Bronchial epithelial cell (primary cell): Measurements from ENCODE around the gene PLOD3. TPM values are rescaled to one million over a fixed set of nuclear protein-coding genes. Genes with fewer than 3 reads are reported as not detected.

ENCODE experiments used
- DNase-seq: peaks from one replicate; pipeline ENCODE4 v3.0.0-alpha.2; 2010; ENCODE audit warnings: low read depth
- FAIRE-seq: peaks from 2 replicates; lab custom pipeline; 2011; peaks lifted over from hg19 to GRCh38; lab: Jason Lieb, UNC
- H3K27me3 ChIP-seq: 2 replicates; pipeline ENCODE4 v1.5.1; 2011; ENCODE audit warnings: low read length; ENCODE audit not compliant: control insufficient read depth, insufficient read depth
- H3K36me3 ChIP-seq: 2 replicates; pipeline ENCODE4 v1.5.1; 2011; ENCODE audit warnings: low read length; ENCODE audit not compliant: control insufficient read depth, insufficient read depth
- H3K4me3 ChIP-seq: 2 replicates; pipeline ENCODE4 v1.5.1; 2011; ENCODE audit warnings: mild to moderate bottlenecking, low read depth, low read length, control low read depth
- CTCF ChIP-seq: IDR thresholded peaks from 2 replicates; pipeline ENCODE4 v1.5.1; 2011; ENCODE audit warnings: mild to moderate bottlenecking, moderate library complexity, low read length, control low read depth, inconsistent platforms; ENCODE audit not compliant: insufficient read depth, severe bottlenecking
- total RNA-seq: library from RNA; depleted of rRNA; stranded (reverse); fragments of >200 nt; gene quantifications from 2 replicates; pipeline ENCODE4 v1.2.1, GENCODE V29; 2014

Gene PLOD3
- total RNA-seq, 1 donor from 2014 or later = 27.9 TPM

- Histone ChIP-seq H3K27me3 (peaks cover 11% of the 10 kb centered on the region), H3K4me3 (no peak overlapping the region), H3K36me3 (no peaks in the 10 kb centered on the region)
- no peak for TF ChIP-seq CTCF
- no peak for DNase-seq
- no peak for FAIRE-seq
These were observed 19.4 kb downstream of the PLOD3 start for GRCh38 chr7:101197991-101198390.

DNA sequence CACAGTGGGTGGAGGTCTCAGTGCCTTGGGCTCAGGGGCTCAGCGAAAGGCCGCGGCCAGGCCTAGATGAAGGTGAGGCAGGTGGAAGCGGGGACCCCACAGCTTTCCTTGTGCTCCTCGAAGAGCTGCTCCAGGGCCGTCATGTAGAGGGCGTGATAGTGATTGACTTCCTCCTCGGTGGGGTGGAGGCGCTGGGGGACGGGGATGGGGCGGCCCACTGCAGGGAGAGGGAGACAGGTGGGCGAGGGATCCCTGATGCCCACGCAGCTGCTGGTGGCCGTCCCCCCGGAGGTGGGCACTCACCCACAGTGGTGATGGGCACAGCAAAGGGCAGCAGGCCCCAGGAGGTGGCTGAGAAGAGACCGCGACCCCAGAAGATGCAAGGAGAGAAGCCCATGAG is 21.5 kb downstream of the PLOD3 start:
- FAIRE-seq (no peak), DNase-seq (no peak)
- TF ChIP-seq CTCF = no peak
- no peak overlapping the region for H3K4me3 ChIP-seq
- peaks cover 2% of the 10 kb centered on the region for H3K27me3 ChIP-seq
- H3K36me3 ChIP-seq = no peaks in the 10 kb centered on the region

DNA sequence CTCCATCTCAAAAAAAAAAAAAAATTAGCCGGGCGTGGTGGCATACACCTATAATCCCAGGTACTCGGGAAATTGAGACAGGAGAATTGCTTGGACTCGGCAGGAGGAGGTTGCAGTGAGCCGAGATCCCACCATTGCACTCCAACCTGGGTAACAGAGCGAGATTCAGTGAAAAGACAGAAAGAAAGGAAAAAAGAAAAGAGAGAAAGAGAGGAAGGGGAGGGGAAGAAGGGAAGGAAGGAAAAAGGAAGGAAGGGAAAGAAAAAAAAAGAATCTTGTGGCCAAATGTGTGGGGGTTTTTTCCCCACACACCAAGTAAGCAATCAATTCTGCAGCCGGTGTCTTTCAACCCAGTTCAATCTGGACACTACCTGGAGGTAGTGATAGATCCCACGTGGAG is 28.3 kb downstream of the PLOD3 start:
- no peaks in the 10 kb centered on the region for H3K36me3 ChIP-seq
- H3K27me3 ChIP-seq = no peaks in the 10 kb centered on the region
- no peak for DNase-seq
- FAIRE-seq = no peak
- H3K4me3 ChIP-seq = no peak overlapping the region
- no peak for TF ChIP-seq CTCF

DNA sequence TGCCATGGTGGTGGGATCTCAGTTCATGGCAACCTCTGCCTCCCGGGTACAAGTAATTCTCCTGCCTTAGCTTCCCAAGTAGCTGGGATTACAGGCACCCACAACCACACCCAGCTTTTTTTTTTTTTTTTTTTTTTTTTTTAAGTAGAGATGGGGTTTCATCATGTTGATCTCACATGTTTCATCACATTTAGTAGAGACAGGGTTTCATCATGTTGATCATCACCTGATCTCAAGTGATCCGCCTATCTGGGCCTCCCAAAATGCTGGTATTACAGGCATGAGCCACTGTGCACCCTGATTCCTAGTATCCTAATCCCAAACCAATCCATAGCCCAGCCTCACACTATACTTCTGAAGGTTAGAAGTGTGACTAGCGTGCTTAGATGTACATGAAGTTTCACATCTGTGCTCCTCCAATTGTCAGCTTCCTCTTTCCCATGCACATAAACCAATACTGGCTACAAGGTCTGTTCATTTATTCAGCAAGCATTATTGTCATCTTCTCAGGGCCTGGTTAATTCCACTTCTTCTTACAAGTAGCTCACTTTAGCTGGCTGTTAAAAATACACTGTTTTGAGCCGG is 30.4 kb downstream of the PLOD3 start:
- Histone ChIP-seq H3K4me3 (no peak overlapping the region), H3K27me3 (no peaks in the 10 kb centered on the region), H3K36me3 (no peaks in the 10 kb centered on the region)
- DNase-seq (no peak), FAIRE-seq (no peak)
- TF ChIP-seq CTCF = no peak

GRCh38 chr7:101186194-101186593 is 31.2 kb downstream of the PLOD3 start:
- no peak for TF ChIP-seq CTCF
- FAIRE-seq = no peak
- DNase-seq = no peak
- Histone ChIP-seq H3K36me3 (no peaks in the 10 kb centered on the region), H3K27me3 (no peaks in the 10 kb centered on the region), H3K4me3 (no peak overlapping the region)

DNA sequence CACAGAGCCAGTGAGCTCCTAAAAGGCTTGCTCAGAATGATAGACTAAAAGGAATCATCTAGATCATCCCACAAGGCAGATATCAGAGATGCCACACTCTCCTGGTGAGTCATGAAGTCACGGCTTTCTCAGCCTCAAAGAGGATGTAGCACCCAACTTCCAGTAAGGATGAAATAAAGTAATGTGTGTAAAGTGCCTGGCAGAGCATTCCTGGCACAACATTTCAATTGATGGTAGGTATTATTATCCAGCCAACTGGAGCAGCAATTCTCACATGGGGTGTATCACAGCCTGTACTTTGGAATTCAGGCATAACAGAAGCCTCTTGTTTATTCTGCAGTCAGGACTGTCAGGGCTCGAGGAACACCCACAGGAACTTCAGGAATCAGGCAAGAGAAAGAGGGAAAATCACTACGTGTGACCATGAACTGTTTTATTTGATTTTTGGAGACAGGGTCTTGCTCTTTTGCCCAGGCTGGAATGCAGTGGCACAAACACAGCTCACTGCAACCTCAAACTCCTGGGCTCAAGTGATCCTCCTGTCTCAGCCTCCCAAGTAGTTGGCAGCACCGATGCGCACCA is 32.0 kb downstream of the PLOD3 start:
- no peak overlapping the region for H3K4me3 ChIP-seq
- DNase-seq (peak; percentile 28), FAIRE-seq (no peak)
- H3K36me3 ChIP-seq = no peaks in the 10 kb centered on the region
- peaks cover 6% of the 10 kb centered on the region for H3K27me3 ChIP-seq
- no peak for TF ChIP-seq CTCF
